ENCODE measurements around the gene SEC24D. TPM values are rescaled to one million over a fixed set of nuclear protein-coding genes. Genes with fewer than 3 reads are reported as not detected.

The SEC24D gene
- total and polyA plus RNA-seq, 2 of the 8 experiments (the other 6 are each of a cell fraction or from before 2014, with no cell fraction given) = 28.9 to 91.6 TPM

GRCh38 chr4:118783887-118784286, 52.0 kb downstream of the SEC24D start:
- no peak overlapping the region for H3K56ac ChIP-seq (replicated peaks; ENCODE audit: insufficient read length, low read depth, low read length)
- no peak for FAIRE-seq
- POLR2A ChIA-PET (ENCODE audit: partially characterized antibody) = no interaction called here
- TF ChIP-seq BACH1 (IDR thresholded peaks at IDR 0.05; ENCODE audit: low read length) = no peak
- no peak for TF ChIP-seq SAP30 (IDR thresholded peaks at IDR 0.05; ENCODE audit: insufficient read depth, insufficient replicate concordance, low read length)
- no peak for TF ChIP-seq NANOG (IDR thresholded peaks at IDR 0.05; ENCODE audit: insufficient read depth, low read depth, low read length, poor library complexity, severe bottlenecking)
- no peak for TF ChIP-seq POLR2AphosphoS5 (IDR thresholded peaks at IDR 0.05; ENCODE audit: low read depth, low read length)
- TF ChIP-seq TEAD4 (IDR thresholded peaks at IDR 0.05; ENCODE audit: low read depth, low read length) = no peak
- TF ChIP-seq SIRT6 (IDR thresholded peaks at IDR 0.05; ENCODE audit: low read length) = no peak
- TF ChIP-seq KDM1A (IDR thresholded peaks at IDR 0.05; ENCODE audit: borderline replicate concordance, low read length) = no peak
- no peak for TF ChIP-seq JUND (IDR thresholded peaks at IDR 0.05; ENCODE audit: low read length)
- TF ChIP-seq, protein P1, sequence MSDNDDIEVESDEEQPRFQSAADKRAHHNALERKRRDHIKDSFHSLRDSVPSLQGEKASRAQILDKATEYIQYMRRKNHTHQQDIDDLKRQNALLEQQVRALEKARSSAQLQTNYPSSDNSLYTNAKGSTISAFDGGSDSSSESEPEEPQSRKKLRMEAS (IDR thresholded peaks at IDR 0.05) = no peak
- TF ChIP-seq FOSL1 (IDR thresholded peaks at IDR 0.05; ENCODE audit: insufficient read depth, low read depth, low read length) = no peak
- TF ChIP-seq TBP (IDR thresholded peaks at IDR 0.05; ENCODE audit: low read depth, low read length) = no peak
- no peak for TF ChIP-seq PHF8 (conservative IDR thresholded peaks at IDR 0.05; ENCODE audit: low read depth, low read length)
- no peak for TF ChIP-seq SP4 (IDR thresholded peaks at IDR 0.05; ENCODE audit: low read length)
- no peak for TF ChIP-seq POU5F1 (IDR thresholded peaks at IDR 0.05; ENCODE audit: low read depth, low read length)
- no peak for TF ChIP-seq SIX5 (IDR thresholded peaks at IDR 0.05; ENCODE audit: low read depth, low read length)
- TF ChIP-seq ASH2L (IDR thresholded peaks at IDR 0.05; ENCODE audit: low read length) = no peak

More at GRCh38 chr4:118783887-118784286, 52.0 kb downstream of the SEC24D start:
- Histone ChIP-seq H3K4ac (replicated peaks; ENCODE audit: insufficient read length, low read depth, low read length) (no peak overlapping the region), H3K9me3 (ENCODE audit: insufficient read depth in 2 of 2, low read depth in 1 of 2, low read length in 1 of 2) (peaks cover 6 to 7% of the 10 kb centered on the region in 2 experiments; a peak in 3 of 4 replicates), H3K79me2 (ENCODE audit: control insufficient read depth in 1 of 2, insufficient read depth in 2 of 2, low read length in 2 of 2) (no peaks in the 10 kb centered on the region), H2BK15ac (ENCODE audit: low read length) (no peak overlapping the region), H2AFZ (ENCODE audit: low read length) (no peak overlapping the region), H2BK12ac (ENCODE audit: low read depth, low read length) (no peak overlapping the region), H3K27ac (ENCODE audit: low read depth, low read length) (no peak overlapping the region), H2BK5ac (ENCODE audit: low read depth, low read length) (no peak overlapping the region), H4K20me1 (replicated peaks in 1 of 2; ENCODE audit: control insufficient read depth in 1 of 2, insufficient read depth in 2 of 2, low read length in 2 of 2) (no peaks in the 10 kb centered on the region), H3K36me3 (ENCODE audit: control insufficient read depth in 2 of 4, insufficient read depth in 4 of 4, low read length in 3 of 4) (peaks cover 0 to 24% (median 9%) of the 10 kb centered on the region in 4 experiments; a peak in 4 of 8 replicates), H3K14ac (ENCODE audit: insufficient read length) (no peak overlapping the region), H3K79me1 (ENCODE audit: low read depth, low read length) (no peaks in the 10 kb centered on the region), H3K23ac (ENCODE audit: insufficient read length) (no peak overlapping the region), H4K8ac (ENCODE audit: extremely low read depth, insufficient read depth, low read length) (no peak overlapping the region), H3K27me3 (replicated peaks in 1 of 4; ENCODE audit: control insufficient read depth in 3 of 4, extremely low read depth in 1 of 4, insufficient read depth in 3 of 4, low read length in 3 of 4) (no peaks in the 10 kb centered on the region), H3K4me3 (ENCODE audit: extremely low read depth in 1 of 4, insufficient read depth in 2 of 4, low read depth in 3 of 4, low read length in 4 of 4) (no peak overlapping the region), H2BK20ac (ENCODE audit: low read length) (no peak overlapping the region), H3K18ac (ENCODE audit: extremely low read depth, low read length) (no peak overlapping the region), H2AK5ac (ENCODE audit: low read depth, low read length) (no peak overlapping the region), H2BK120ac (replicated peaks; ENCODE audit: low read depth, low read length) (no peak overlapping the region), H3K9ac (replicated peaks in 1 of 4; ENCODE audit: extremely low read depth in 1 of 4, low read depth in 3 of 4, low read length in 3 of 4) (no peak overlapping the region), H4K91ac (replicated peaks; ENCODE audit: insufficient read length, low read length) (no peak overlapping the region), H3K23me2 (ENCODE audit: low read depth, low read length) (no peaks in the 10 kb centered on the region), H3K4me2 (ENCODE audit: insufficient read depth in 1 of 2, low read depth in 2 of 2, low read length in 2 of 2) (no peak overlapping the region), H4K5ac (ENCODE audit: insufficient read length, low read depth, low read length) (no peak overlapping the region), H3K4me1 (replicated peaks in 1 of 4; ENCODE audit: control insufficient read depth in 3 of 4, insufficient read depth in 4 of 4, low read length in 3 of 4) (no peaks in the 10 kb centered on the region)
- CTCF ChIA-PET (ENCODE audit: partially characterized antibody) = interaction anchor here (1.1 kb wide), 1 partner anchor 86 kb away, joined by 3 read pairs; no protein-coding TSS in a partner anchor
- no peak for DNase-seq (ENCODE audit: low read depth in 1 of 2, low spot score in 2 of 2)
- WGBS, 2 experiments (ENCODE audit: extremely low coverage in 1 of 2, insufficient coverage in 1 of 2, insufficient read length in 1 of 2, insufficient replicate concordance in 2 of 2, low coverage in 1 of 2, low lambda C conversion rate in 2 of 2, missing lambda C conversion rate in 1 of 2) = 94% methylated on average over 5 of the region's 5 CpGs; no CpG with 5 or more reads in 1 of the 2 experiments
